DND-41 (cell line): Measurements from ENCODE around the gene KPNA3.

Experiments
- ATAC-seq: fragments of 200-7000 bp; cut with Tn5 transposase; 3 replicates; pipeline ENCODE4 v1.9.1; 2021; ENCODE audit warnings: low read depth; ENCODE audit not compliant: insufficient read depth
- DNase-seq: peaks from one replicate; pipeline ENCODE4 v3.0.0-alpha.2; 2020
- H2AFZ ChIP-seq: 2 replicates; pipeline ENCODE4 v1.6.0; 2012; ENCODE audit warnings: low read depth, low read length
- H3K27ac ChIP-seq: 2 replicates; pipeline ENCODE4 v1.5.1; 2012; ENCODE audit warnings: low read length, inconsistent platforms
- H3K27me3 ChIP-seq: fragments of 200-600 bp; sonication (generic); 2 replicates; pipeline ENCODE4 v1.6.0; 2012; ENCODE audit warnings: low read length, mild to moderate bottlenecking, inconsistent platforms; ENCODE audit not compliant: insufficient read depth, poor library complexity
- H3K36me3 ChIP-seq: 2 replicates; pipeline ENCODE4 v1.5.1; 2012; ENCODE audit warnings: low read length, inconsistent platforms; ENCODE audit not compliant: insufficient read depth
- H3K4me1 ChIP-seq: 2 replicates; pipeline ENCODE4 v1.5.1; 2012; ENCODE audit warnings: mild to moderate bottlenecking, low read length; ENCODE audit not compliant: insufficient read depth
- H3K4me2 ChIP-seq: 2 replicates; pipeline ENCODE4 v1.6.0; 2012; ENCODE audit warnings: mild to moderate bottlenecking, moderate library complexity, low read length, inconsistent platforms; ENCODE audit not compliant: insufficient read depth
- H3K4me3 ChIP-seq, 2 experiments: fragments of 200-600 bp in 1 of 2; shearing (Covaris generic) in 1 of 2; 2 replicates each; pipeline ENCODE4 v1.5.1; 2012 to 2016; ENCODE audit warnings: inconsistent platforms in 2 of 2, low read length in 2 of 2, mild to moderate bottlenecking in 2 of 2, low read depth in 1 of 2, moderate library complexity in 1 of 2
- H3K79me2 ChIP-seq: 2 replicates; pipeline ENCODE4 v1.6.0; 2012; ENCODE audit warnings: low read length, inconsistent platforms; ENCODE audit not compliant: insufficient read depth
- H3K9ac ChIP-seq: 2 replicates; pipeline ENCODE4 v1.6.0; 2012; ENCODE audit warnings: low read depth, mild to moderate bottlenecking, inconsistent platforms, low read length, moderate library complexity
- H3K9me3 ChIP-seq: 2 replicates; pipeline ENCODE4 v1.5.1; 2012; ENCODE audit warnings: low read length, moderate library complexity, mild to moderate bottlenecking, inconsistent platforms; ENCODE audit not compliant: insufficient read depth, severe bottlenecking
- H4K20me1 ChIP-seq: 2 replicates; pipeline ENCODE4 v1.6.0; 2012; ENCODE audit warnings: low read length; ENCODE audit not compliant: insufficient read depth
- EZH2 ChIP-seq: IDR thresholded peaks from 3 replicates; pipeline ENCODE4 v1.6.1; 2012; ENCODE audit warnings: borderline replicate concordance, low read depth, mild to moderate bottlenecking, moderate library complexity, low read length, inconsistent platforms; ENCODE audit not compliant: severe bottlenecking
- TF ChIP-seq, protein P1 (sequence below): IDR thresholded peaks from 2 replicates; pipeline ENCODE4 v1.5.1; 2012; ENCODE audit warnings: borderline replicate concordance, low read length, moderate library complexity, mild to moderate bottlenecking; ENCODE audit not compliant: poor library complexity, severe bottlenecking; ENCODE audit errors: extremely low read depth

The KPNA3 gene

DNA sequence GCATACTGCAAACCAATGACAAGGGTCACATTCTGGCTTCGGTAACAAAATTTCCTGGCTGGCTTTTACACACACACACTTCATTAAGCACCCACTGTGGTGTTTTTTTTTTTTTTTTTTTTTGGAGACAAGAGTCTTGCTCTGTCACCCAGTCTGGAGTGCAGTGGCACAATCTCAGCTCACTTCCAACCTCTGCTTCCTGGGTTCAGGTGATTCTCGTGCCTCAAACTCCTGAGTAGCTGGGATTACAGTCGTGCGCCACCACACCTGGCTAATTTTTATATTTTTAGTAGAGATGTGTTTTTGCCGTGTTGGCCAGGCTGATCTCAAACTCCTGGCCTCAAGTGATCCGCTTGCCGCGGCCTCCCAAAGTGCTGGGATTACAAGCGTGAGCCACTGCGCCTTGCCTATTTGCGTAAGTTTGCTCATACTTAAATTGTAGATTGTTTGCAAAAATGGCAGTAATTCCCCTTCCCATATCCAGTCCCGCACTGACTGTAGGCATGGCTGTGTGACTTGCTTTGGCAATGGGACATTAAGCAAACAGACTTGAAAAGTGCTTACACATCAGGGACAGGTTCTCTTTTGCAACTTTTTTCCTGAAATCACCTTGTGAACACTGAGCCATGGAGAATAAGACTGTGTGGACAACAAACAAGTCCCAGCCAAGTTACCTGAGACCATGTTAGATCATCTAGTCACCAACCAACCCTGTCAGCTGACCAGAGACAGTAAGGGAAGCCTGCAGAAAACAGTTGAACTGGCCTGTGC, 59.1 kb downstream of the KPNA3 start:
- no peak overlapping the region for H3K4me3 ChIP-seq
- peaks cover 7% of the 10 kb centered on the region; the same call in 1 of the 2 replicates for H3K79me2 ChIP-seq
- H3K9ac ChIP-seq, result no peak overlapping the region
- peaks cover 46% of the 10 kb centered on the region for H3K36me3 ChIP-seq
- DNase-seq (no peak), ATAC-seq (no peak)
- no peaks in the 10 kb centered on the region for H3K4me1 ChIP-seq
- H3K27me3 ChIP-seq, result no peaks in the 10 kb centered on the region
- TF ChIP-seq, protein P1, sequence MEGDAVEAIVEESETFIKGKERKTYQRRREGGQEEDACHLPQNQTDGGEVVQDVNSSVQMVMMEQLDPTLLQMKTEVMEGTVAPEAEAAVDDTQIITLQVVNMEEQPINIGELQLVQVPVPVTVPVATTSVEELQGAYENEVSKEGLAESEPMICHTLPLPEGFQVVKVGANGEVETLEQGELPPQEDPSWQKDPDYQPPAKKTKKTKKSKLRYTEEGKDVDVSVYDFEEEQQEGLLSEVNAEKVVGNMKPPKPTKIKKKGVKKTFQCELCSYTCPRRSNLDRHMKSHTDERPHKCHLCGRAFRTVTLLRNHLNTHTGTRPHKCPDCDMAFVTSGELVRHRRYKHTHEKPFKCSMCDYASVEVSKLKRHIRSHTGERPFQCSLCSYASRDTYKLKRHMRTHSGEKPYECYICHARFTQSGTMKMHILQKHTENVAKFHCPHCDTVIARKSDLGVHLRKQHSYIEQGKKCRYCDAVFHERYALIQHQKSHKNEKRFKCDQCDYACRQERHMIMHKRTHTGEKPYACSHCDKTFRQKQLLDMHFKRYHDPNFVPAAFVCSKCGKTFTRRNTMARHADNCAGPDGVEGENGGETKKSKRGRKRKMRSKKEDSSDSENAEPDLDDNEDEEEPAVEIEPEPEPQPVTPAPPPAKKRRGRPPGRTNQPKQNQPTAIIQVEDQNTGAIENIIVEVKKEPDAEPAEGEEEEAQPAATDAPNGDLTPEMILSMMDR, result no peak
- no peak for TF ChIP-seq EZH2
- H4K20me1 ChIP-seq, result no peaks in the 10 kb centered on the region; the same call in 1 of the 2 replicates
- H2AFZ ChIP-seq, result no peak overlapping the region
- H3K9me3 ChIP-seq, result no peaks in the 10 kb centered on the region
- H3K27ac ChIP-seq, result no peak overlapping the region
- no peak overlapping the region for H3K4me2 ChIP-seq

DNA sequence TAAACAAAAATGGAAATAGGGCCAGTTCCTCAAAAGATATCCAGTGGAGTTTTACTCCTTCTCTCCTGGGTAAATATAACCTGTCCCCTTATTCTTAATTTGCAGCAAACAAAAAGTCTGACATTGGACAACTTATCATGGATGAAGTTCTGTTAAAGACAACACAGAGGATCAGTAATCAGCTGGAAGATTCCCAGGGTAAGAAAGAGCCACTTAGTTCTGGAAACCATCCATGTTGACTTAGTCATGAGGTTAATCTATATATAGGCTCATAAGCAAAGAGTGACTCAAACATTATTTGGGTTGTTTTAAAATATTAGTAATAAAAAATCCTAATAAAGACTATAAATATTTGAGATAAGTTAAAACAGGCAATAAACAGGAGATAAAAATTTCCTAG, 60.7 kb downstream of the KPNA3 start:
- H3K36me3 ChIP-seq, result peaks cover 47% of the 10 kb centered on the region
- no peaks in the 10 kb centered on the region for H3K9me3 ChIP-seq
- no peak overlapping the region for H2AFZ ChIP-seq
- H3K4me2 ChIP-seq, result no peak overlapping the region
- ATAC-seq (no peak), DNase-seq (no peak)
- H3K4me3 ChIP-seq, result no peak overlapping the region
- H3K79me2 ChIP-seq, result 0 out of 2 replicates have a peak, but pooled peaks cover 2% of the 10 kb centered on the region
- H3K27me3 ChIP-seq, result no peaks in the 10 kb centered on the region
- no peak overlapping the region for H3K9ac ChIP-seq
- H3K27ac ChIP-seq, result no peak overlapping the region
- H4K20me1 ChIP-seq, result no peaks in the 10 kb centered on the region; the same call in 1 of the 2 replicates
- TF ChIP-seq, protein P1, result no peak
- TF ChIP-seq EZH2, result no peak
- no peaks in the 10 kb centered on the region for H3K4me1 ChIP-seq

DNA sequence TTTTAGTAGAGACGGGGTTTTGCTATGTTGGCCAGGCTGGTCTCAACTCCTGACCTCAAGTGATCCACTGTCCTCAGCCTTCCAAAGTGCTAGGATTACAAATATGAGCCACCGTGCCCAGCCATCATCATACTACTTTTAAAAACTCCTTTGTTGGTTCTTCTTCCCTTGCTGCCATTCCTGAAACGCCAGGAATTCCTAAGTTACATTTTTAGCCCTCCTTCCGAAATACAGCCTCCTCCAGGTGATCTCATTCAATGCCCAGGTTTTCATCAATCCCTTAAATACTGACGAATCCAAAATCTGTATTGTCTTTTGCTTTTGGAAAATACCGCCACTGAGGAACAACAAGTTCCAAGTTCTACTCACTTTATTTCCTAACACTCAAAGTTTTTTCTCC, 75.9 kb downstream of the KPNA3 start:
- Histone ChIP-seq H3K79me2 (peaks cover 2% of the 10 kb centered on the region; the same call in 1 of the 2 replicates), H3K9ac (no peak overlapping the region), H3K4me2 (no peak overlapping the region), H3K27ac (no peak overlapping the region), H3K4me3 (no peak overlapping the region), H3K36me3 (peaks cover 75% of the 10 kb centered on the region), H3K9me3 (peaks cover 17% of the 10 kb centered on the region), H4K20me1 (no peaks in the 10 kb centered on the region), H3K27me3 (no peaks in the 10 kb centered on the region), H3K4me1 (no peaks in the 10 kb centered on the region), H2AFZ (no peak overlapping the region)
- DNase-seq (no peak), ATAC-seq (no peak)
- TF ChIP-seq, protein P1, result no peak
- no peak for TF ChIP-seq EZH2
